Transverse colon (tissue), 4 donors: Measurements from ENCODE around the gene TMBIM1. TPM values are rescaled to one million over a fixed set of nuclear protein-coding genes. Genes with fewer than 3 reads are reported as not detected.

Experiments used
- DNase-seq: peaks from one replicate; pipeline ENCODE4 v3.0.0-alpha.2; 2019
- H3K27ac ChIP-seq, 4 donors: fragments of 200-600 bp; sonication (generic); 2 replicates each; pipeline ENCODE4 v1.5.1; 2016 to 2018; ENCODE audit warnings: inconsistent platforms in 4 of 4
- H3K27me3 ChIP-seq: fragments of 200-600 bp; sonication (generic); 2 replicates; pipeline ENCODE4 v1.5.1; 2017; ENCODE audit warnings: inconsistent platforms
- H3K36me3 ChIP-seq, 4 donors: fragments of 200-600 bp; sonication (generic); 2 replicates each; pipeline ENCODE4 v1.5.1; 2017 to 2019; ENCODE audit warnings: inconsistent platforms in 4 of 4
- H3K4me1 ChIP-seq, 4 donors: fragments of 200-600 bp; sonication (generic); 2 replicates each; pipeline ENCODE4 v1.5.1; 2017 to 2020; ENCODE audit warnings: inconsistent platforms in 4 of 4
- H3K4me3 ChIP-seq, 4 donors: fragments of 200-600 bp; sonication (generic); 1 replicate in 1 of 4; 2 replicates in 3 of 4; pipeline versions ENCODE4 v1.5.1 to v1.6.1; 2017 to 2019; ENCODE audit warnings: inconsistent platforms in 4 of 4
- H3K9me3 ChIP-seq, 2 donors: fragments of 200-600 bp; sonication (generic); 2 replicates each; pipeline ENCODE4 v1.5.1; 2017 to 2019; ENCODE audit warnings: inconsistent platforms in 2 of 2
- EP300 ChIP-seq: sonication (generic); formaldehyde crosslinking; IDR thresholded peaks from one replicate; pipeline ENCODE4 v1.6.1; 2017; ENCODE audit warnings: antibody characterized with exemption, low read depth
- POLR2A ChIP-seq: fragments of 450-650 bp; IDR thresholded peaks from one replicate; pipeline ENCODE4 v1.6.1; 2016; ENCODE audit warnings: antibody characterized with exemption, mild to moderate bottlenecking, moderate library complexity
- POLR2AphosphoS5 ChIP-seq, 3 donors: sonication (generic); formaldehyde crosslinking; IDR thresholded peaks; one replicate each; pipeline ENCODE4 v1.6.1; 2016; ENCODE audit warnings: antibody characterized with exemption in 3 of 3
- WGBS, 2 donors: methylation state at CpG; one replicate each; pipeline ENCODE4 v1.1.5; 2018; ENCODE audit warnings: low coverage in 1 of 2; 5-methylcytosine and 5-hydroxymethylcytosine counted together
- in situ Hi-C, 4 donors: fragments of 200-750 bp; cut with MboI; loops; one replicate each; pipeline versions ENCODE4 v1.15.0 to v1.15.1; 2017; ENCODE audit warnings: low sequenced_read_pairs in 3 of 4, low pct_ligation_motif_present in 1 of 4, low pct_unique_long_range_greater_than_20kb in 1 of 4
- intact Hi-C: fragments of 100-400 bp; cut with DNase I; formaldehyde crosslinking; loops from one replicate; pipeline ENCODE4 v1.15.1; 2023; ENCODE audit warnings: low total_unique reads
- total RNA-seq, 4 donors: library from RNA; depleted of rRNA; stranded (reverse); fragments of >200 nt; gene quantifications; one replicate each; pipeline ENCODE4 v1.1.0, GENCODE V29; 2016
- TF ChIP-seq, protein P1 (sequence below), 5 experiments: fragments of 200-600 bp in 3 of 5; fragments of 450-650 bp in 2 of 5; sonication (generic) in 3 of 5; IDR thresholded peaks; 1 replicate in 2 of 5; 2 replicates in 3 of 5; pipeline ENCODE4 v1.5.1; 2016 to 2017; ENCODE audit warnings: antibody characterized with exemption in 5 of 5, inconsistent platforms in 3 of 5, mild to moderate bottlenecking in 2 of 5, moderate library complexity in 1 of 5

Gene TMBIM1
- total RNA-seq, 4 donors from 2014 or later: 80.0 to 356 (median 200) TPM

DNA sequence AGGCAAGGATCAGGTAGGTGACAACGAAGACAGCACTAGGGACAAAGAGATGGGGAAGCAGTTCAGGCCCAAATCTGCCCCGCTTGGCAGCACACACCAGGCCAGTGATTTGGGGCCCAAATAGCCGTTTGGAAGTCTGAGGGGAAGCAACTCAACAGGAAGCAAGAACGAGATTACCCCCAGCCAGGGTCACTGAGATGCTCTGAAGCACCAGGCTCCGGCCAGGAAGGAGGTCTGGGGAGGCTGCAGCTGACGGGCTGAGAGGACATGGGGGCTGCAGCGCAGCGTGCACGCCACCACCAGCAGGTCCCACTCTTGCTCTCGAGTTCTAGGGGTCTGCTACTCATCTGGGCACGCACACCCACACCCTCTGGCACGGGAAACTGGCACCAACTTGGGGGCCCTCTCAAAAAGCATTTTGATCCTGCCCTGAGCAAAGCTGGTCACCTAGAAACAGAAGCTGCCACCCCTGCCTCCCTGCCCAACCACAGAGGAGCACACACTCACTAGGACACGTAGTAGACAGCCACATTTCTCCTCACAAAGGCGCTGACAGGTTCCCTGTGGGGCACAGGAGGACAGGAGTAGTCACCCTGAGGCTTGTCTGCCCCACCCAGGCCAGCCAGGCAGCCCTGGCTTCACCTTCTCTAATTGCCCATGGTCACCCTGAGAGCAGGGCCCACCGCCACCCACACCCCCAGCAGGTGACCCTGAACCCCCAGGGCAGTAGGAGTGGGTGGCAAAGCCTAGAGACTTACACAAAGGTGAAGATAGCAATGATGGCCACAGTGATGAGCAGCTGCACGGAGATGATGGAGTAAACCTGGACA, 13.6 kb downstream of the TMBIM1 start:
- TF ChIP-seq, protein P1, sequence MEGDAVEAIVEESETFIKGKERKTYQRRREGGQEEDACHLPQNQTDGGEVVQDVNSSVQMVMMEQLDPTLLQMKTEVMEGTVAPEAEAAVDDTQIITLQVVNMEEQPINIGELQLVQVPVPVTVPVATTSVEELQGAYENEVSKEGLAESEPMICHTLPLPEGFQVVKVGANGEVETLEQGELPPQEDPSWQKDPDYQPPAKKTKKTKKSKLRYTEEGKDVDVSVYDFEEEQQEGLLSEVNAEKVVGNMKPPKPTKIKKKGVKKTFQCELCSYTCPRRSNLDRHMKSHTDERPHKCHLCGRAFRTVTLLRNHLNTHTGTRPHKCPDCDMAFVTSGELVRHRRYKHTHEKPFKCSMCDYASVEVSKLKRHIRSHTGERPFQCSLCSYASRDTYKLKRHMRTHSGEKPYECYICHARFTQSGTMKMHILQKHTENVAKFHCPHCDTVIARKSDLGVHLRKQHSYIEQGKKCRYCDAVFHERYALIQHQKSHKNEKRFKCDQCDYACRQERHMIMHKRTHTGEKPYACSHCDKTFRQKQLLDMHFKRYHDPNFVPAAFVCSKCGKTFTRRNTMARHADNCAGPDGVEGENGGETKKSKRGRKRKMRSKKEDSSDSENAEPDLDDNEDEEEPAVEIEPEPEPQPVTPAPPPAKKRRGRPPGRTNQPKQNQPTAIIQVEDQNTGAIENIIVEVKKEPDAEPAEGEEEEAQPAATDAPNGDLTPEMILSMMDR (IDR thresholded peaks at IDR 0.05): no peak
- no peak for TF ChIP-seq EP300
- no peak for TF ChIP-seq POLR2A
- no peak for TF ChIP-seq POLR2AphosphoS5 (IDR thresholded peaks at IDR 0.05)
- in situ Hi-C loops: loop anchor here in 2 of 4 donors (25.0 kb wide), 1 partner anchor 109 kb away; the partner anchor contains the start of genes CTDSP1 (in 2 of the 2) and SLC11A1 (in 2 of the 2)
- Histone ChIP-seq H3K9me3 (no peaks in the 10 kb centered on the region), H3K36me3 (peaks cover 0 to 68% (median 30%) of the 10 kb centered on the region in 4 donors), H3K4me1 (peaks cover 17 to 42% (median 34%) of the 10 kb centered on the region in 4 donors), H3K27ac (no peak overlapping the region), H3K27me3 (no peaks in the 10 kb centered on the region), H3K4me3 (no peak overlapping the region)
- WGBS, 2 donors: 80 to 82% methylated on average over 2 to 11 of the region's 16 CpGs
- intact Hi-C loops: no loop called here
- DNase-seq: no peak

DNA sequence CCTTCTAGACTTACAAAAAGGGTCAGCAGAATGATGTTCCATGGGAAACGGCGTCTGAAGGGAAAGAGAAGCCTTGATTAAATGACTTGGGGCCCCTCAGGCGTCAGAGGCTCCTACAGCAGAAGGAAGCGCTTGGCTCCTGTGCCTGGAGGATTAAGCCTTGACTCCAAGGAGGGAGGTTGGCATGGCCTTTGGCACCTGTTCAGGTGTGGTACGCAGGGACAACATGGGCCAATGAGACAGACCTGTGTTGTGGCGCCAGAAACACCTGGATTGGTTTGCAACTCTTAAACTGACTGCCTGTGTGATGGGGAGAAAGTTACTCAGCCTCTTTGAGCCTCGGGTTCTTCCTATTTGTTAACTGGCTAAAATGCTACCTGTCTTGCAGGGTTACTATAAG, 14.4 kb downstream of the TMBIM1 start:
- in situ Hi-C loops: loop anchor here in 2 of 4 donors (25.0 kb wide), 1 partner anchor 109 kb away; the partner anchor contains the start of genes CTDSP1 (in 2 of the 2) and SLC11A1 (in 2 of the 2)
- no peak overlapping the region for H3K27ac ChIP-seq

DNA sequence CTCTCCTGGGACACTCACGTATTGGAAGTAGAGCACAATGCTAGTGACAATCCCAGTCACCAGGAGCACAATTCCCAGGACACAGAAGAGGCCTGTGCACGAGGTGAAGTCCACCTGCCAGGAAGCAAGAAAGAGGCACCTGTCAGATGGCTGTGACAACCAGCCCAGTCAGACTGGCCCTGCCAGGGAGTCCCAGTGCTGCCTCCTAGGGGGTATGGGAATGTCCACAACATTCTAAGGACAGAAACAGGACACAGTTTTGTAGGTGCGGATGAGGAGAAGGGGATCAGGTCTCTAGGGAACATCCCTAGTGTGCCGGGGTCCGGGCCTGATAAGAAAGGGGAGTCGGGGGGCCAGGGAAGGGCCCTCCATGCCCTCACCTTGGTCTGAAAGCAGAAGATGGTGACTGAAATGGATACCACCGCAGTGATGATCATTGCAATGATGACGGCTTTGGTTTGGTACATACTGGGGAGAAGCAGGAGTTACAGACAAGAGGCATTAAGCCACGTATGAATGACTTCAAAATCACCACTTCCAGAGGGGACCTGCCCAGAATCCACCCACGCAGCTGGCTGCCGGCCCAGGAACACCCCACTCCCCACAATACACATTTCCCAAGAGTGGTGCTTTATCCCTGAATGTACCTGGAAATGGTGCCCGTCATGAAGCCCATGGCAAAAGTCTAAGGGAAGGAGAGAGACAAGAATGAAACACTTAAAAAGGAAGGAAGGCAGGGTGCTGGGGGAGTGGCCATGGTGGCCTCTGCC, 15.1 kb downstream of the TMBIM1 start:
- no peak overlapping the region for H3K4me3 ChIP-seq
- no peaks in the 10 kb centered on the region for H3K27me3 ChIP-seq
- TF ChIP-seq POLR2A: no peak
- in situ Hi-C loops (loop anchor here in 2 of 4 donors (25.0 kb wide), 1 partner anchor 110 kb away; the partner anchor contains the start of genes CTDSP1 (in 2 of the 2) and SLC11A1 (in 2 of the 2)), intact Hi-C loops (no loop called here)
- 80 to 82% methylated on average over 1 to 12 of the region's 12 CpGs for WGBS, 2 donors
- peaks cover 7 to 42% (median 31%) of the 10 kb centered on the region in 4 donors for H3K4me1 ChIP-seq
- H3K9me3 ChIP-seq: no peaks in the 10 kb centered on the region
- H3K27ac ChIP-seq: peak overlapping the region in 1 of 4 donors; percentile 6
- peaks cover 0 to 68% (median 30%) of the 10 kb centered on the region in 4 donors for H3K36me3 ChIP-seq
- no peak for DNase-seq

More for the DNA sequence above, 14.4 kb downstream of the TMBIM1 start:
- Histone ChIP-seq H3K4me1 (peaks cover 10 to 42% (median 32%) of the 10 kb centered on the region in 4 donors), H3K4me3 (no peak overlapping the region), H3K36me3 (peaks cover 0 to 68% (median 30%) of the 10 kb centered on the region in 4 donors), H3K9me3 (no peaks in the 10 kb centered on the region), H3K27me3 (no peaks in the 10 kb centered on the region)
- intact Hi-C loops: no loop called here
- no peak for TF ChIP-seq EP300
- TF ChIP-seq, protein P1 (IDR thresholded peaks at IDR 0.05): no peak
- TF ChIP-seq POLR2AphosphoS5 (IDR thresholded peaks at IDR 0.05): no peak
- TF ChIP-seq POLR2A: no peak
- DNase-seq: no peak
- 72 to 93% methylated on average over 3 to 7 of the region's 7 CpGs for WGBS, 2 donors

DNA sequence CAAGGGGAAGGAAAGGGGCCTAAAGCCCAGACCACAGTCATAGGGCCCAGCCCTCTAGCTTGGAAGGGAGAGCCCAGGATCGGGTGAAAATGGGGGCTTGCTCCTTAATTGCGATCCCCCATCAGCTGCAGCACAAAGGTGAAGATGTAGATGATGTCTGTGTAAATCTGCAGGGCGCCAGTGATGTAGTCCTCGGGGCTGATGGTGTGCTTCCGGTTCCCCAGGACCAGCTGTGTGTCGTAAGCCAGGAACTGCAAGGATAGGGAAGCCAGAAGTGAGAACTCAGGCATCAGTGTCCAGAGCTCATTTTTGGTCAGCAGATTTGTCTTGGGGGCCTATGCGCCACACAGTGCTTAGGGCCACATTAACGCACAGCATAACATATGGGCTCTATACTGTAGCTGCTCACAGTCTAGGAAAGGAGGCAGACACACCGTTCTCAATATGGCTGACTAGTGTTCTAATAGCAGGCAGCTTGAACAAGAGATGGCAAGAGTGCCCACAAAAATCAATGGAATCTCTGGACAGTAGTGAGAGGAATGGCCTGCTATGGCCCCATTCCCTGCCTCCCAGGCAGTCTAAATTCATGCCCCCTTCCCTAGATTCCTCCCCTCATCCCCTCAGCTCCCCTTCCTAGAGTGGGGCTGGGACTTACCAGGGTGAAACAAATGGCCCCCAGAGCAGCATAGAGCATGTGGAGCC, 16.8 kb downstream of the TMBIM1 start:
- TF ChIP-seq EP300 (no peak), POLR2A (no peak)
- TF ChIP-seq, protein P1 (IDR thresholded peaks at IDR 0.05): no peak
- no peaks in the 10 kb centered on the region for H3K27me3 ChIP-seq
- in situ Hi-C loops (loop anchor here in 2 of 4 donors (25.0 kb wide), 1 partner anchor 112 kb away; the partner anchor contains the start of genes CTDSP1 (in 2 of the 2) and SLC11A1 (in 2 of the 2)), intact Hi-C loops (no loop called here)
- H3K9me3 ChIP-seq: no peaks in the 10 kb centered on the region
- DNase-seq: no peak
- H3K27ac ChIP-seq: peak overlapping the region; percentile 85 to 89 (median 88)
- 87% methylated on average over 9 of the region's 9 CpGs; no CpG with 5 or more reads in 1 of the 2 donors for WGBS, 2 donors
- no peak overlapping the region for H3K4me3 ChIP-seq
- H3K36me3 ChIP-seq: peaks cover 0 to 57% (median 24%) of the 10 kb centered on the region in 4 donors
- H3K4me1 ChIP-seq: peaks cover 20 to 46% (median 35%) of the 10 kb centered on the region in 4 donors
